Trophoblast cell (in vitro differentiated cells and primary cell): ENCODE data around the gene IL16.

ENCODE experiments used
- DNase-seq, 2 donors: peaks; one replicate each; pipeline ENCODE4 v3.0.0-alpha.2; 2016
- H2AFZ ChIP-seq: 2 replicates; pipeline ENCODE4 v1.6.1; 2013; ENCODE audit warnings: low read length, moderate library complexity, mild to moderate bottlenecking; ENCODE audit not compliant: insufficient read depth, poor library complexity
- H2AK5ac ChIP-seq: 2 replicates; pipeline ENCODE4 v1.6.1; 2013; ENCODE audit warnings: mild to moderate bottlenecking, low read length
- H2BK120ac ChIP-seq: 2 replicates; pipeline ENCODE4 v1.6.1; 2013; ENCODE audit warnings: low read length, mild to moderate bottlenecking, moderate library complexity; ENCODE audit not compliant: insufficient read depth, poor library complexity
- H2BK12ac ChIP-seq: 2 replicates; pipeline ENCODE4 v1.6.1; 2013; ENCODE audit warnings: mild to moderate bottlenecking, low read length, moderate library complexity
- H2BK5ac ChIP-seq: 2 replicates; pipeline ENCODE4 v1.6.1; 2013; ENCODE audit warnings: low read length, low read depth, moderate library complexity, mild to moderate bottlenecking; ENCODE audit not compliant: poor library complexity
- H3K14ac ChIP-seq: 2 replicates; pipeline ENCODE4 v1.6.1; 2013; ENCODE audit warnings: mild to moderate bottlenecking, low read length
- H3K18ac ChIP-seq: 2 replicates; pipeline ENCODE4 v1.6.1; 2013; ENCODE audit warnings: mild to moderate bottlenecking, low read length
- H3K23ac ChIP-seq: 2 replicates; pipeline ENCODE4 v1.6.1; 2013; ENCODE audit warnings: low read length
- H3K27ac ChIP-seq: 2 replicates; pipeline ENCODE4 v1.5.1; 2013; ENCODE audit warnings: low read depth, mild to moderate bottlenecking, inconsistent platforms, low read length, moderate library complexity
- H3K27me3 ChIP-seq: 2 replicates; pipeline ENCODE4 v1.6.1; 2013; ENCODE audit warnings: inconsistent platforms, mild to moderate bottlenecking, low read length, moderate library complexity; ENCODE audit not compliant: insufficient read depth
- H3K36me3 ChIP-seq, 2 experiments: 1 replicate in 1 of 2; 2 replicates in 1 of 2; pipeline ENCODE4 v1.6.1; 2013; ENCODE audit warnings: low read length in 2 of 2, mild to moderate bottlenecking in 2 of 2, moderate library complexity in 1 of 2; ENCODE audit not compliant: insufficient read depth in 2 of 2, control insufficient read depth in 1 of 2
- H3K4ac ChIP-seq: 2 replicates; pipeline ENCODE4 v1.6.1; 2013; ENCODE audit warnings: low read depth, mild to moderate bottlenecking, low read length, moderate library complexity
- H3K4me1 ChIP-seq, 2 experiments: 1 replicate in 1 of 2; 2 replicates in 1 of 2; pipeline ENCODE4 v1.6.1; 2013; ENCODE audit warnings: low read length in 2 of 2, mild to moderate bottlenecking in 2 of 2, moderate library complexity in 1 of 2; ENCODE audit not compliant: insufficient read depth in 2 of 2, control insufficient read depth in 1 of 2
- H3K4me2 ChIP-seq: 2 replicates; pipeline ENCODE4 v1.6.1; 2013; ENCODE audit warnings: inconsistent platforms, mild to moderate bottlenecking, low read length, moderate library complexity
- H3K4me3 ChIP-seq: 2 replicates; pipeline ENCODE4 v1.5.1; 2013; ENCODE audit warnings: mild to moderate bottlenecking, low read depth, low read length, inconsistent platforms
- H3K79me1 ChIP-seq: one replicate; pipeline ENCODE4 v1.6.1; 2013; ENCODE audit warnings: low read length
- H3K79me2 ChIP-seq: 2 replicates; pipeline ENCODE4 v1.6.1; 2013; ENCODE audit warnings: low read length, mild to moderate bottlenecking; ENCODE audit not compliant: control insufficient read depth, insufficient read depth, poor library complexity
- H3K9ac ChIP-seq: 2 replicates; pipeline ENCODE4 v1.6.1; 2013; ENCODE audit warnings: mild to moderate bottlenecking, low read length
- H3K9me3 ChIP-seq: 2 replicates; pipeline ENCODE4 v1.6.1; 2013; ENCODE audit warnings: low read depth, mild to moderate bottlenecking, control low read depth, inconsistent platforms, low read length; ENCODE audit not compliant: insufficient read depth
- H4K12ac ChIP-seq: 2 replicates; pipeline ENCODE4 v1.6.1; 2013; ENCODE audit warnings: low read depth, mild to moderate bottlenecking, low read length, moderate library complexity
- H4K8ac ChIP-seq: 2 replicates; pipeline ENCODE4 v1.6.1; 2013; ENCODE audit warnings: low read depth, mild to moderate bottlenecking, low read length, moderate library complexity
- H4K91ac ChIP-seq: one replicate; pipeline ENCODE4 v1.6.1; 2013; ENCODE audit warnings: low read depth, mild to moderate bottlenecking, low read length, moderate library complexity
- WGBS: extraction: QIAGEN DNeasy Blood & Tissue Kit; methylation state at CpG from one replicate; pipeline ENCODE4 v1.1.7; 2013; ENCODE audit warnings: missing lambda C conversion rate; ENCODE audit not compliant: insufficient read length, insufficient coverage; ENCODE audit errors: extremely low coverage; 5-methylcytosine and 5-hydroxymethylcytosine counted together

Gene IL16

GRCh38 chr15:81331600-81331999, 134.9 kb downstream of the IL16 start:
- no peaks in the 10 kb centered on the region for H3K9me3 ChIP-seq
- no peaks in the 10 kb centered on the region for H3K36me3 ChIP-seq
- H2BK5ac ChIP-seq, result no peak overlapping the region
- H3K9ac ChIP-seq, result no peak overlapping the region
- H2AK5ac ChIP-seq, result no peak overlapping the region
- H3K4ac ChIP-seq, result no peak overlapping the region
- H3K27ac ChIP-seq, result no peak overlapping the region
- no peak overlapping the region for H2BK12ac ChIP-seq
- DNase-seq, result no peak
- no peak overlapping the region for H3K23ac ChIP-seq
- no peak overlapping the region for H4K91ac ChIP-seq
- no peaks in the 10 kb centered on the region for H3K27me3 ChIP-seq
- H2AFZ ChIP-seq, result no peak overlapping the region
- H3K79me1 ChIP-seq, result no peaks in the 10 kb centered on the region
- H4K12ac ChIP-seq, result no peak overlapping the region
- H3K18ac ChIP-seq, result no peak overlapping the region
- no CpG with 5 or more reads among the region's 15 CpGs for WGBS
- no peak overlapping the region for H3K14ac ChIP-seq
- H3K4me3 ChIP-seq, result no peak overlapping the region
- no peak overlapping the region for H4K8ac ChIP-seq
- no peak overlapping the region for H2BK120ac ChIP-seq
- no peak overlapping the region for H3K4me2 ChIP-seq
- peaks cover 2% of the 10 kb centered on the region in 2 experiments for H3K4me1 ChIP-seq
- no peaks in the 10 kb centered on the region for H3K79me2 ChIP-seq

DNA sequence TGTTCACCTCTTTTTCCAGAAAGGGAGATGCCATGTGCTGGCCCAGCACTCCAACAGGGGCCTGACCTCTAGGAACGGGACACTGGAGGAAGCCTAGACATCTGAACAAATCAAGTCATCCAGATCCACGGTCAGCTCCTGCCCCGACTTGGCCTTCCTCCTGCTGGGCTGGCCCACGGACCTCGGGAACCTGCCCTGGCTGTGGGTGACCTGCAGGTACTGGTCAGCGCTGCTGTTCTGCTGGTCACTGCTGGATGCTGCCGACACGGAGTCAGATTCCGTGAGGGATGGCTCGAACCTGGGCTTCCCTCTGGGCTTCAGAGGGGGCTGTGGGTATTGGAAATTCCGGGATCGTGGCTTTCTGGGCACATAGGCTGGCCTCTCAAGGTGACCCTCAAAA, 135.6 kb downstream of the IL16 start:
- Histone ChIP-seq H2AK5ac (no peak overlapping the region), H2BK5ac (no peak overlapping the region), H3K4me1 (peaks cover 2 to 6% of the 10 kb centered on the region in 2 experiments), H2BK120ac (no peak overlapping the region), H3K9ac (no peak overlapping the region), H4K12ac (no peak overlapping the region), H3K4ac (no peak overlapping the region), H3K9me3 (no peaks in the 10 kb centered on the region), H3K27ac (no peak overlapping the region), H2BK12ac (no peak overlapping the region), H3K36me3 (no peaks in the 10 kb centered on the region), H4K91ac (no peak overlapping the region), H3K18ac (no peak overlapping the region), H3K4me3 (no peak overlapping the region), H3K23ac (no peak overlapping the region), H3K79me1 (no peaks in the 10 kb centered on the region), H2AFZ (no peak overlapping the region), H3K79me2 (no peaks in the 10 kb centered on the region), H3K14ac (no peak overlapping the region), H4K8ac (no peak overlapping the region), H3K4me2 (no peak overlapping the region), H3K27me3 (no peaks in the 10 kb centered on the region)
- WGBS, result no CpG with 5 or more reads among the region's 12 CpGs
- no peak for DNase-seq

GRCh38 chr15:81333363-81333762, 136.7 kb downstream of the IL16 start:
- H3K4me2 ChIP-seq, result no peak overlapping the region
- H3K4ac ChIP-seq, result no peak overlapping the region
- peaks cover 3 to 7% of the 10 kb centered on the region in 2 experiments for H3K4me1 ChIP-seq
- H3K9ac ChIP-seq, result no peak overlapping the region
- DNase-seq, result no peak
- no CpG with 5 or more reads among the region's 3 CpGs for WGBS
- H2BK5ac ChIP-seq, result no peak overlapping the region
- no peak overlapping the region for H3K4me3 ChIP-seq
- H3K79me2 ChIP-seq, result no peaks in the 10 kb centered on the region
- H2BK120ac ChIP-seq, result no peak overlapping the region
- H3K23ac ChIP-seq, result no peak overlapping the region
- H3K14ac ChIP-seq, result no peak overlapping the region
- H2AFZ ChIP-seq, result no peak overlapping the region
- H2BK12ac ChIP-seq, result no peak overlapping the region
- no peaks in the 10 kb centered on the region for H3K27me3 ChIP-seq
- no peak overlapping the region for H4K12ac ChIP-seq
- no peaks in the 10 kb centered on the region for H3K9me3 ChIP-seq
- no peaks in the 10 kb centered on the region for H3K36me3 ChIP-seq
- no peaks in the 10 kb centered on the region for H3K79me1 ChIP-seq
- no peak overlapping the region for H3K27ac ChIP-seq
- no peak overlapping the region for H4K91ac ChIP-seq
- H3K18ac ChIP-seq, result no peak overlapping the region
- H2AK5ac ChIP-seq, result no peak overlapping the region
- H4K8ac ChIP-seq, result no peak overlapping the region

- no peak overlapping the region for H3K4ac ChIP-seq
- H4K91ac ChIP-seq, result no peak overlapping the region
- no peak overlapping the region for H2AK5ac ChIP-seq
- no peak overlapping the region for H4K8ac ChIP-seq
- H3K9ac ChIP-seq, result no peak overlapping the region
- H3K4me3 ChIP-seq, result no peak overlapping the region
- H3K27ac ChIP-seq, result no peak overlapping the region
- no peaks in the 10 kb centered on the region for H3K79me2 ChIP-seq
- no peak overlapping the region for H2BK12ac ChIP-seq
- no peak overlapping the region for H2BK5ac ChIP-seq
- H3K18ac ChIP-seq, result no peak overlapping the region
- WGBS, result no CpG with 5 or more reads among the region's 10 CpGs
- H3K23ac ChIP-seq, result no peak overlapping the region
- H3K27me3 ChIP-seq, result no peaks in the 10 kb centered on the region
- no peak overlapping the region for H2BK120ac ChIP-seq
- H3K4me1 ChIP-seq, result peaks cover 3 to 5% of the 10 kb centered on the region in 2 experiments
- H2AFZ ChIP-seq, result no peak overlapping the region
- H3K36me3 ChIP-seq, result no peaks in the 10 kb centered on the region
- H3K14ac ChIP-seq, result no peak overlapping the region
- no peak overlapping the region for H3K4me2 ChIP-seq
- no peaks in the 10 kb centered on the region for H3K79me1 ChIP-seq
- H4K12ac ChIP-seq, result no peak overlapping the region
- no peaks in the 10 kb centered on the region for H3K9me3 ChIP-seq
- no peak for DNase-seq
Observed at GRCh38 chr15:81334768-81335435, 138.2 kb downstream of the IL16 start.
